Neutrophil (primary cell): ENCODE data around the gene SSTR1.

ENCODE experiments used
- H3K27ac ChIP-seq: fragments of 200-600 bp; sonication (generic); 2 replicates; pipeline ENCODE4 v1.5.1; 2016; ENCODE audit warnings: mild to moderate bottlenecking, moderate library complexity
- H3K27me3 ChIP-seq: fragments of 200-600 bp; sonication (generic); 2 replicates; pipeline ENCODE4 v1.6.0; 2016; ENCODE audit warnings: mild to moderate bottlenecking
- H3K36me3 ChIP-seq: fragments of 200-600 bp; sonication (generic); 2 replicates; pipeline ENCODE4 v1.5.1; 2017
- H3K4me1 ChIP-seq, 2 experiments: fragments of 200-600 bp in 1 of 2; sonication (generic) in 1 of 2; 1 replicate in 1 of 2; 2 replicates in 1 of 2; pipeline versions ENCODE4 v1.5.1 to v1.6.1; 2013 to 2016; ENCODE audit warnings: low read depth in 1 of 2, low read length in 1 of 2, mild to moderate bottlenecking in 1 of 2, moderate library complexity in 1 of 2; ENCODE audit not compliant: control insufficient read depth in 1 of 2, insufficient read depth in 1 of 2
- H3K4me3 ChIP-seq, 2 experiments: fragments of 200-600 bp in 1 of 2; sonication (generic) in 1 of 2; 1 replicate in 1 of 2; 2 replicates in 1 of 2; pipeline ENCODE4 v1.5.1; 2013 to 2016; ENCODE audit warnings: low read depth in 1 of 2, low read length in 1 of 2, mild to moderate bottlenecking in 1 of 2, moderate library complexity in 1 of 2
- H3K9me3 ChIP-seq: fragments of 200-600 bp; sonication (generic); 2 replicates; pipeline ENCODE4 v1.5.1; 2016
- TF ChIP-seq, protein P1 (sequence below): fragments of 200-600 bp; sonication (generic); IDR thresholded peaks from 2 replicates; pipeline ENCODE4 v1.5.1; 2016; ENCODE audit warnings: antibody characterized with exemption

SSTR1 gene

DNA sequence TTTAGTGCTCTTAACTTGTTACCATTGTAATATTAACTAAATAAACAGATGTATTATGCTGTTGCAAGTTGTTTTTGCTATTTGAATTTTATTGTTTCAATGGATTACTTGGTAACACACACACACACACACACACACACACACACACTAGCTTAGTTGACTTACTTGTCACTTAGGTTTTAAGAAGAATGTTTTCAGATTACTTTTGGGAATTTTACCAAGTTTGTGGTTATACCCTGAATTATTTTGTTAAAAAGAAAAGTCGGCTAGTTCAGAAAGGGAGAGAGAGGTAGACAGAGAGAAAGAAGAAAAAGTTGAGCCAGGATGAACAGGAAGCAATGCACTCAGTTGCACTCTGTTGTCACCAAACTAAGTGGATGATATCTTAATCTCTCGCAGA lies 5.3 kb downstream of the SSTR1 start:
- Histone ChIP-seq H3K27ac (no peak overlapping the region), H3K36me3 (no peaks in the 10 kb centered on the region), H3K27me3 (peaks cover 99% of the 10 kb centered on the region), H3K9me3 (no peaks in the 10 kb centered on the region), H3K4me1 (peaks cover 3 to 13% of the 10 kb centered on the region in 2 experiments), H3K4me3 (no peak overlapping the region)
- TF ChIP-seq, protein P1, sequence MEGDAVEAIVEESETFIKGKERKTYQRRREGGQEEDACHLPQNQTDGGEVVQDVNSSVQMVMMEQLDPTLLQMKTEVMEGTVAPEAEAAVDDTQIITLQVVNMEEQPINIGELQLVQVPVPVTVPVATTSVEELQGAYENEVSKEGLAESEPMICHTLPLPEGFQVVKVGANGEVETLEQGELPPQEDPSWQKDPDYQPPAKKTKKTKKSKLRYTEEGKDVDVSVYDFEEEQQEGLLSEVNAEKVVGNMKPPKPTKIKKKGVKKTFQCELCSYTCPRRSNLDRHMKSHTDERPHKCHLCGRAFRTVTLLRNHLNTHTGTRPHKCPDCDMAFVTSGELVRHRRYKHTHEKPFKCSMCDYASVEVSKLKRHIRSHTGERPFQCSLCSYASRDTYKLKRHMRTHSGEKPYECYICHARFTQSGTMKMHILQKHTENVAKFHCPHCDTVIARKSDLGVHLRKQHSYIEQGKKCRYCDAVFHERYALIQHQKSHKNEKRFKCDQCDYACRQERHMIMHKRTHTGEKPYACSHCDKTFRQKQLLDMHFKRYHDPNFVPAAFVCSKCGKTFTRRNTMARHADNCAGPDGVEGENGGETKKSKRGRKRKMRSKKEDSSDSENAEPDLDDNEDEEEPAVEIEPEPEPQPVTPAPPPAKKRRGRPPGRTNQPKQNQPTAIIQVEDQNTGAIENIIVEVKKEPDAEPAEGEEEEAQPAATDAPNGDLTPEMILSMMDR: no peak

DNA sequence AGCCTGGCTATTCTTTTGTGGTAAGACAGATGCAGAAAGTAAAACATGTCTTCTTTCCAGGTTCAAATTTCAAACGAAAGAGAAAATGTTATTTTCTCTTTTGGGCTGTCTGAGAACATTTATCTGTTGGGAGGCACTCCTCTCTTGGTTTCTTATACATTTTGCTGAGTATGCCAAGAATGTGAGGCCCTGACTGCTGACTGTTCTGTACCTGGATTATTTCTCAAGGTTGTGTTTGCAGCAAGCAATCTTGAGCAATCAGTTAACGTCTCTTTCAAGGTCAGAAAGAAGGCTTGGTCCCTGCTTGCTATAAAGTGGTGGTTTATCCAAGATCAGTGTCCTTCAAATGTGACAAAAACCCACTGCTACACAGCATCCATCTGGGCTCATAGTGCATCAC lies 9.8 kb downstream of the SSTR1 start:
- peaks cover 70% of the 10 kb centered on the region for H3K27me3 ChIP-seq
- no peaks in the 10 kb centered on the region for H3K36me3 ChIP-seq
- no peaks in the 10 kb centered on the region for H3K9me3 ChIP-seq
- TF ChIP-seq, protein P1: no peak
- no peak overlapping the region for H3K4me3 ChIP-seq
- no peak overlapping the region for H3K27ac ChIP-seq
- H3K4me1 ChIP-seq: no peaks in the 10 kb centered on the region

DNA sequence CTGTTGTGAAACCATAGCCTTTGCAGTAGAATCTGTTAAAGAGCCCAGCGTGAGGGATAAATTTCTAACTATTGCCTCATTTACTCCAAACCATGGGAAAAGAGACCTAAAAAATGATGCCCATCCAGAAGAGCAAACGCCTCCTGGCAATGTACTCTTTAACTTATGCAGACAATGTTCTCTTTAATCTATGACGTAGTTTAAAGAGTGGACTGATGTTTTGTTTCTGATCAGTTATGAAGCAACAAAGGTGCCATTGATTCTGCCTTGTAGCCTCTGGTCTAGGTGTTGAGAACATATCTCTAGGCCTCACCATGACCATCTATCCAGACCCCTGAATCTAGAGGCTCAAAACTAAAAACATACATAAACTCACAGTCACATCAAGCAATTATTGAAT lies 13.4 kb downstream of the SSTR1 start:
- no peaks in the 10 kb centered on the region for H3K36me3 ChIP-seq
- no peak overlapping the region for H3K4me3 ChIP-seq
- peaks cover 34% of the 10 kb centered on the region for H3K27me3 ChIP-seq
- no peak overlapping the region for H3K27ac ChIP-seq
- H3K4me1 ChIP-seq: no peaks in the 10 kb centered on the region
- no peaks in the 10 kb centered on the region for H3K9me3 ChIP-seq
- TF ChIP-seq, protein P1: no peak

DNA sequence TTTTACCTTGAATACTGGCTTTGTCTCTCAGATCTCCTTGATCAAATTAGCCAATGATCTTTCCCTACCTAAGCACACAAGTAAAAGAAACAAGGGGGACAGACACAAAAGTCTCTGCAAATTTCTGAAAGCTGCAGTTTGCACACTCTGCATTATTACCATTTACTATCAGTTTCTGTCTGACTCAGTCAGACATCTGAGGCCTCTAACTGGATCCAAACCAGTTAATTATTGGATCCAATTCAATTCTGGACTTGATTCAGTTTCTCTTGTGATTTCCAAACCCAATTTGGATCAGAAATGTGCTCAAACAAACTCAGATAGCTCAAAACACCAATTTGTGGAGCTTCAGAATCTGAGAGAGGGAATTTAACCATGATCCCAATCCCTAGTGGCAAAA lies 16.6 kb downstream of the SSTR1 start:
- H3K4me3 ChIP-seq: no peak overlapping the region
- H3K4me1 ChIP-seq: no peaks in the 10 kb centered on the region
- H3K27ac ChIP-seq: no peak overlapping the region
- no peaks in the 10 kb centered on the region for H3K9me3 ChIP-seq
- no peaks in the 10 kb centered on the region for H3K36me3 ChIP-seq
- peaks cover 8% of the 10 kb centered on the region for H3K27me3 ChIP-seq
- TF ChIP-seq, protein P1: no peak

DNA sequence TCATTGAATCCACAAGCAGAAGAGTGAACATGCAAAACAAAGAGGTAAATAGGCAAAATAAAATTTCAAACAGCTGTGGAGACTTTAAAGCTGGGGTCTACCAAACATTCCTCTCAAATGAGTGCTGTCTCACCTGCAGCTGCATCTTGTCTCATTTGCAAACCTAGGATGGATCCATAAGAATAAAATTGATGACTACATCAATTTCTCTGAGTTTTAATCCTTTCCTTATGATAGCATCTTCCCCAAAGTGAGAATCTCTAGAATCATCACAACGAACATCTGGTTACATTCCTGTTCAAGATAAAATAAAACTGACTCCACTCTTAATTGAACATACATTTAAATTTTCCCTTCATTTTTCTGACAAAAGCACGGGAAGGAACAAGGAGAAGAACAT lies 18.2 kb downstream of the SSTR1 start:
- TF ChIP-seq, protein P1: no peak
- Histone ChIP-seq H3K9me3 (no peaks in the 10 kb centered on the region), H3K27me3 (peaks cover 2% of the 10 kb centered on the region), H3K27ac (no peak overlapping the region), H3K4me1 (no peaks in the 10 kb centered on the region), H3K36me3 (no peaks in the 10 kb centered on the region), H3K4me3 (no peak overlapping the region)

DNA sequence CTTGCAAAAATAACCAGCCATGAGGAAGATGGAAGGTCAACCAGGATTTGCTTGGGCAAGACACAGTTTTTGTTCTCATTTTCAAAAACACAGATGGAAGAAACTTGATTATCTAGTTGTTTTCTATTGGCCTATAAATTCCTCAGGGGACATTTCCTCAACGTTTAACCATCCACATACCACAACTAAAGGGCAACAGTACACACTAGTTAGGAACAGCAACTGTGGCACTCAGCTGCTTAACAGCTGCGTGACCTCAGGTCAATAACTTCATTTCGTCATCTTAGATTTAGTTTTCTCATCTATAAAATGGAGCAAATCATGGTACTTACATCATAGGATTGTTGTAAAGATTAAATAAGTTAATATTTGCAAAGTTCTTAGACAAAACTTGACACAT lies 18.7 kb downstream of the SSTR1 start:
- no peaks in the 10 kb centered on the region for H3K4me1 ChIP-seq
- no peak overlapping the region for H3K27ac ChIP-seq
- H3K4me3 ChIP-seq: no peak overlapping the region
- no peaks in the 10 kb centered on the region for H3K36me3 ChIP-seq
- H3K27me3 ChIP-seq: no peaks in the 10 kb centered on the region
- TF ChIP-seq, protein P1: no peak
- no peaks in the 10 kb centered on the region for H3K9me3 ChIP-seq
